ENCODE results near the gene MAL. TPM values are rescaled to one million over a fixed set of nuclear protein-coding genes. Genes with fewer than 3 reads are reported as not detected.

MAL gene
- total RNA-seq, 4 donors from 2014 or later: 1.2 TPM; not detected in 3

- Histone ChIP-seq H3K9me3 (no peaks in the 10 kb centered on the region), H3K27me3 (no peaks in the 10 kb centered on the region), H3K27ac (no peak overlapping the region), H3K4me3 (no peak overlapping the region), H3K4me1 (no peaks in the 10 kb centered on the region), H3K36me3 (no peaks in the 10 kb centered on the region)
- no peak for TF ChIP-seq POLR2A (IDR thresholded peaks at IDR 0.05)
- TF ChIP-seq CTCF (IDR thresholded peaks at IDR 0.05): no peak
- peak in 1 of 3 donors; percentile 22 for DNase-seq
These were observed 18.9 kb upstream of the MAL start for GRCh38 chr2:95006588-95006987.

- no peak overlapping the region for H3K27ac ChIP-seq
- no peaks in the 10 kb centered on the region for H3K4me1 ChIP-seq
- no peaks in the 10 kb centered on the region for H3K36me3 ChIP-seq
- no peaks in the 10 kb centered on the region for H3K27me3 ChIP-seq
- TF ChIP-seq POLR2A (IDR thresholded peaks at IDR 0.05) (no peak), CTCF (IDR thresholded peaks at IDR 0.05) (no peak)
- peak in 1 of 3 donors; percentile 33 for DNase-seq
- H3K4me3 ChIP-seq: no peak overlapping the region
- H3K9me3 ChIP-seq: no peaks in the 10 kb centered on the region
These were observed 18.4 kb upstream of the MAL start for GRCh38 chr2:95007031-95007609.

GRCh38 chr2:95007822-95008221, 17.7 kb upstream of the MAL start:
- no peak overlapping the region for H3K4me3 ChIP-seq
- TF ChIP-seq POLR2A (IDR thresholded peaks at IDR 0.05) (no peak), CTCF (IDR thresholded peaks at IDR 0.05) (no peak)
- no peaks in the 10 kb centered on the region for H3K4me1 ChIP-seq
- peak in 1 of 3 donors; percentile 18 for DNase-seq
- no peaks in the 10 kb centered on the region for H3K27me3 ChIP-seq
- H3K36me3 ChIP-seq: no peaks in the 10 kb centered on the region
- H3K9me3 ChIP-seq: no peaks in the 10 kb centered on the region
- no peak overlapping the region for H3K27ac ChIP-seq

- no peak for TF ChIP-seq POLR2A (IDR thresholded peaks at IDR 0.05)
- no peak for TF ChIP-seq CTCF (IDR thresholded peaks at IDR 0.05)
- no peak overlapping the region for H3K27ac ChIP-seq
- H3K36me3 ChIP-seq: no peaks in the 10 kb centered on the region
- H3K9me3 ChIP-seq: no peaks in the 10 kb centered on the region
- no peak for DNase-seq
- no peak overlapping the region for H3K4me3 ChIP-seq
- no peaks in the 10 kb centered on the region for H3K4me1 ChIP-seq
- no peaks in the 10 kb centered on the region for H3K27me3 ChIP-seq
These were observed 17.2 kb upstream of the MAL start for GRCh38 chr2:95008306-95008705.

GRCh38 chr2:95008996-95009395, 16.5 kb upstream of the MAL start:
- H3K4me1 ChIP-seq: no peaks in the 10 kb centered on the region
- no peak for DNase-seq
- TF ChIP-seq POLR2A (IDR thresholded peaks at IDR 0.05) (no peak), CTCF (IDR thresholded peaks at IDR 0.05) (no peak)
- H3K27me3 ChIP-seq: no peaks in the 10 kb centered on the region
- H3K27ac ChIP-seq: no peak overlapping the region
- H3K36me3 ChIP-seq: no peaks in the 10 kb centered on the region
- no peak overlapping the region for H3K4me3 ChIP-seq
- H3K9me3 ChIP-seq: no peaks in the 10 kb centered on the region

GRCh38 chr2:95009412-95009811, 16.1 kb upstream of the MAL start:
- no peak overlapping the region for H3K4me3 ChIP-seq
- no peaks in the 10 kb centered on the region for H3K9me3 ChIP-seq
- no peaks in the 10 kb centered on the region for H3K36me3 ChIP-seq
- H3K27me3 ChIP-seq: no peaks in the 10 kb centered on the region
- TF ChIP-seq POLR2A (IDR thresholded peaks at IDR 0.05) (no peak), CTCF (IDR thresholded peaks at IDR 0.05) (no peak)
- no peak overlapping the region for H3K27ac ChIP-seq
- no peaks in the 10 kb centered on the region for H3K4me1 ChIP-seq
- DNase-seq: peak in 1 of 3 donors; percentile 23

Measured in Peyer's patch (tissue), 4 donors.